ENCODE data around the gene ECHS1. TPM values are rescaled to one million over a fixed set of nuclear protein-coding genes. Genes with fewer than 3 reads are reported as not detected.
A peak's percentile ranks its signal among the peaks of the same experiment; 100 is the strongest.

The ECHS1 gene
- total RNA-seq, 1 donor from 2014 or later: 37.7 TPM

DNA sequence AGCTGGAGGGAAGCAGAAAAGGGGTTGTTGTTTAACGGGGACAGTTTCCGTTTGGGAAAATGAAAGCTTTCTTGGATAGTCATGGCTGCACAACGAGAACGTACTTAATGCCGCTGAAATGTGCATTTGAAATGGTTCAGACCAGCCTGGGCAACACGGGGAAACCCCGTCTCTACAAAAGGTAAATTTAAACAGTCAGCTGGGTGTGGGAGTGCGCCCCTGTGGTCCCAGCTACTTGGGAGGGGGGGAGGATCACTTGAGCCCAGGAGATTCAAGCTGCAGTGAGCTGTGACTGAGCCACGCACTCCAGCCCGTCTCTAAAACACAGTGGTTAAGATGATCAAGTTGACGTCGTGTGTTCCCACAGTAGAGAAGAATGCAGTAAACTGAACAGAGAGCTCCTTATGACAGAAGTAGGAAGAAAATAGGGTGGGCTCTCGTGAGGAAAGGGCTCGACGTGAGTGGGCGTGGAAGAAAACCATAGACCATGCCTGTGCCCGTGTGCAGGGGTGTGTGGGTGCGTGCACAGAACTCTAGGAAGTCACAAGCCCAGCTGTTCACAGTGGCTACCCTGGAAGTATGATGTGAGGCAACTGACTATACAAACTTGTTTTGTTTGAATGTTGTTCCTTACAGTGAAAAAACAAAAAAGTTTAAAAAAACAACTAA lies 11.2 kb downstream of the ECHS1 start:
- TF ChIP-seq, protein P1, sequence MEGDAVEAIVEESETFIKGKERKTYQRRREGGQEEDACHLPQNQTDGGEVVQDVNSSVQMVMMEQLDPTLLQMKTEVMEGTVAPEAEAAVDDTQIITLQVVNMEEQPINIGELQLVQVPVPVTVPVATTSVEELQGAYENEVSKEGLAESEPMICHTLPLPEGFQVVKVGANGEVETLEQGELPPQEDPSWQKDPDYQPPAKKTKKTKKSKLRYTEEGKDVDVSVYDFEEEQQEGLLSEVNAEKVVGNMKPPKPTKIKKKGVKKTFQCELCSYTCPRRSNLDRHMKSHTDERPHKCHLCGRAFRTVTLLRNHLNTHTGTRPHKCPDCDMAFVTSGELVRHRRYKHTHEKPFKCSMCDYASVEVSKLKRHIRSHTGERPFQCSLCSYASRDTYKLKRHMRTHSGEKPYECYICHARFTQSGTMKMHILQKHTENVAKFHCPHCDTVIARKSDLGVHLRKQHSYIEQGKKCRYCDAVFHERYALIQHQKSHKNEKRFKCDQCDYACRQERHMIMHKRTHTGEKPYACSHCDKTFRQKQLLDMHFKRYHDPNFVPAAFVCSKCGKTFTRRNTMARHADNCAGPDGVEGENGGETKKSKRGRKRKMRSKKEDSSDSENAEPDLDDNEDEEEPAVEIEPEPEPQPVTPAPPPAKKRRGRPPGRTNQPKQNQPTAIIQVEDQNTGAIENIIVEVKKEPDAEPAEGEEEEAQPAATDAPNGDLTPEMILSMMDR (IDR thresholded peaks at IDR 0.05): no peak
- no peaks in the 10 kb centered on the region for H3K27me3 Mint-ChIP-seq
- H3K4me1 Mint-ChIP-seq: peaks cover 24% of the 10 kb centered on the region
- H3K27ac Mint-ChIP-seq: peak overlapping the region; percentile 66
- peak overlapping the region; percentile 13 for H3K4me3 Mint-ChIP-seq
- H3K36me3 Mint-ChIP-seq (ENCODE audit: low read depth): peaks cover 35% of the 10 kb centered on the region
- ATAC-seq (ENCODE audit: low read depth) (peak; percentile 12), DNase-seq (no peak)
- intact Hi-C loops (cut with micrococcal nuclease): no loop called here
- POLR2A ChIA-PET: interaction anchor here (0.9 to 2.3 kb wide), 5 partner anchors 12 to 32 kb away, joined by 3 to 13 read pairs (median 3); partner anchors contain the start of genes ECHS1 and MTG1
- CTCF ChIA-PET: interaction anchor here (0.7 to 1.0 kb wide), 2 partner anchors 32 to 34 kb away, joined by 3 to 4 read pairs; no protein-coding TSS in a partner anchor
- H3K9me3 Mint-ChIP-seq: no peaks in the 10 kb centered on the region

DNA sequence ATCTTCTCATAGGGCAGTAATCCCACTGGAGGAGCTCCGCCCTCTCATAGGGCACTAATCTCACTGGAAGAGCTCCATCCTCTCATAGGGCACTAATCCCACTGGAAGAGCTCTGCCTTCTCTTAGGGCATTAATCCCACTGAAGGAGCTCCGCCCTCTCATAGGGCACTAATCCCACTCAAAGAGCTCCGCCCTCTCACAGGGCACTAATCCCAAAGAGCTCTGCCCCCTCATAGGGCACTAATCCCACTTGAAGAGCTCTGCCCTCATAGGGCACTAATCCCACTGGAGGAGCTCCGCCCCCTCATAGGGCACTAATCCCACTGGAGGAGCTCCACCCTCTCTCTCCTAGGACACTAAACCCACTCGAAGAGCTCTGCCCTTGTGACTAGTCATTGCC lies 11.9 kb downstream of the ECHS1 start:
- POLR2A ChIA-PET: interaction anchor here (0.9 to 2.3 kb wide), 5 partner anchors 12 to 32 kb away, joined by 3 to 13 read pairs (median 3); partner anchors contain the start of genes ECHS1 and MTG1
- peak overlapping the region; percentile 66 for H3K27ac Mint-ChIP-seq
- H3K36me3 Mint-ChIP-seq (ENCODE audit: low read depth): peaks cover 34% of the 10 kb centered on the region
- H3K9me3 Mint-ChIP-seq: no peaks in the 10 kb centered on the region
- CTCF ChIA-PET: interaction anchor here (0.6 to 1.0 kb wide), 3 partner anchors 32 to 130 kb away, joined by 3 to 4 read pairs (median 3); no protein-coding TSS in a partner anchor
- peaks cover 28% of the 10 kb centered on the region for H3K4me1 Mint-ChIP-seq
- DNase-seq: no peak
- intact Hi-C loops (cut with micrococcal nuclease): no loop called here
- ATAC-seq (ENCODE audit: low read depth): no peak
- peak overlapping the region; percentile 13 for H3K4me3 Mint-ChIP-seq
- TF ChIP-seq, protein P1 (IDR thresholded peaks at IDR 0.05): no peak
- no peaks in the 10 kb centered on the region for H3K27me3 Mint-ChIP-seq

DNA sequence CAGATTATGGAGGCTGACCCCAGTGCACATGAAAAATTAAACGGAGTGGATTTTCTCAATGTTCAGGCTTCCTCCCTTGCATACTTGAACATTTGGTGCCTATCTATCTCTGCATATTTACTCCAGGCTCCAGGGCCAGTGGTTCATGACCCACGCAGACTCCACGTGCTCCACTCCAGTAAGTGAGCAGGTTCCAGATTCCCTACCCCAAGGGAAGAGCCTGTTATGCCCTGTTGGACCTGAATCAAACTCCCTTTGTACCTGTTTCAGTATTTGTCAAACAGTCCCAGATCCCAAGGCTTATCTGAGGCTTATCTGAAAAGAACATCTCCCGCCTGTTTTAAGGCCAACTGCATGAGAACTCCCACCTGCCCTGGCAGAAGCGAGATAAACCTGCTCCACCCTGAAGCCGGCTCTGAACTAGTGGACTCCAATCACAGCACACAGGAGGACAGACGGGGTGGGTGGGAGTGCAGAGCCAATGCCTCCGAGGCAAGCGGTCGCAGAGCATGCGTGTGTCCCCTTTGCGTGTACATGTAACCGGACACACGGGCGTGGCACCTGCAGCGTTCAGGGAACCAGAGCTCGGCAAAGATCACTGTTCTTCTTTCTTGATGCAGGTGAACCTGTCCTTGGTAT lies 13.1 kb downstream of the ECHS1 start:
- Mint-ChIP-seq H3K27me3 (no peaks in the 10 kb centered on the region), H3K4me1 (peaks cover 31% of the 10 kb centered on the region), H3K4me3 (no peak overlapping the region), H3K27ac (no peak overlapping the region), H3K9me3 (no peaks in the 10 kb centered on the region), H3K36me3 (ENCODE audit: low read depth) (peaks cover 22% of the 10 kb centered on the region)
- ATAC-seq (ENCODE audit: low read depth): no peak
- TF ChIP-seq, protein P1 (IDR thresholded peaks at IDR 0.05): no peak
- ChIA-PET POLR2A (interaction anchor here (1.2 to 3.0 kb wide), 3 partner anchors 13 to 18 kb away, joined by 3 to 19 read pairs (median 13); partner anchors contain the start of gene ECHS1), CTCF (no interaction called here)
- intact Hi-C loops (cut with micrococcal nuclease): no loop called here
- no peak for DNase-seq

DNA sequence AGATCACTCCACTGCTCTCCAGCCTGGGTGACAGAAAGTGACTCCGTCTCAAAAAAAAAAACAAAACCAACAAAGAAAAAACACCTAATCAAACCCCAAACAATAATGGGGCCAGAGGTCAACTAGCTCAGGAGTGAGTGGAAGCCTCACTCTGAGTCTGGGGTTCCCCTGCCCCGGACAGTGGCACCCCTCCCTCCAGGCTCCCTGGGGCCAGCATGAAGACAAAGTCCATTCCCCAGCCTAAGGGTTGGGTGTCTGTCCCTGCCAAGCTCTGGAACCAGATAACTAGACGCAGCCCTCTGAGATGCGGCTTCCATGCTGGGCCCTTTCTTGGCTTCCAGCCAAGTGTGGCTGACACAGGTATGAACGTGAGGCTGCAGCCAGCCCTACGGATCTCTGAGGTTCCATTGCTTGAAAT lies 13.6 kb downstream of the ECHS1 start:
- Mint-ChIP-seq H3K9me3 (no peaks in the 10 kb centered on the region), H3K4me3 (no peak overlapping the region), H3K27me3 (no peaks in the 10 kb centered on the region), H3K36me3 (ENCODE audit: low read depth) (peaks cover 19% of the 10 kb centered on the region), H3K27ac (no peak overlapping the region), H3K4me1 (peaks cover 31% of the 10 kb centered on the region)
- ChIA-PET CTCF (no interaction called here), POLR2A (interaction anchor here (3.0 kb wide), 1 partner anchor 14 kb away, joined by 19 read pairs; the partner anchor contains the start of gene ECHS1)
- TF ChIP-seq, protein P1 (IDR thresholded peaks at IDR 0.05): no peak
- ATAC-seq (ENCODE audit: low read depth): no peak
- no peak for DNase-seq
- intact Hi-C loops (cut with micrococcal nuclease): no loop called here

DNA sequence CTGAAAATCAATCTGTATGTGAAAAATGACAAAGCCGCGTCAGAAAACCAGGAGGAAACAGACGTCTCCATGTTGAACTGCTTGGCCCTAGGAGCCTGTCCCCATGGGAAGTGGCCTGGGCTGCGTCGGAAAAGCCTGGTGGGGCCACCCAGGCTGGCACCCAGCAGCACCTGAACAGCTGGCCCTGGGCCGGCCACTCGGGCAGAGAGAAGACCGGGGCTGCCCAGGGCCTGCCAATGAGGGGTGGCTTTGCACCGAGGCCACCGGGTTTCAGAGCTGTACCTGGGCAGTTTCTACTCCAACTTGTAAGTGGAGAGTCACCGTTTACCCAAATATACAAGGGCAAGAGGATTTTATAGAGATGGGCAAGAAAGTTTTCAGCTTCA lies 14.2 kb downstream of the ECHS1 start:
- no peak for DNase-seq
- intact Hi-C loops (cut with micrococcal nuclease): loop anchor here (1.0 kb wide), 2 partner anchors 14 to 30 kb away; partner anchors contain the start of gene ECHS1
- CTCF ChIA-PET: no interaction called here
- TF ChIP-seq, protein P1 (IDR thresholded peaks at IDR 0.05): no peak
- Mint-ChIP-seq H3K27me3 (no peaks in the 10 kb centered on the region), H3K36me3 (ENCODE audit: low read depth) (peaks cover 15% of the 10 kb centered on the region), H3K9me3 (no peaks in the 10 kb centered on the region), H3K27ac (no peak overlapping the region), H3K4me3 (no peak overlapping the region), H3K4me1 (peaks cover 31% of the 10 kb centered on the region)
- no peak for ATAC-seq (ENCODE audit: low read depth)
- POLR2A ChIA-PET: interaction anchor here (1.9 to 3.0 kb wide), 2 partner anchors 14 to 23 kb away, joined by 8 to 19 read pairs; partner anchors contain the start of genes CALY and ECHS1
